A549 treated with AZD2906 at 1 μM for 4 hours (cell line): ENCODE results near the gene SPESP1. TPM values are rescaled to one million over a fixed set of nuclear protein-coding genes. Genes with fewer than 3 reads are reported as not detected.

Source experiments
- total RNA-seq: library from RNA; stranded (reverse); fragments of 200-300 nt; extraction: Qiagen RNA extraction; gene quantifications from 5 replicates; pipeline ENCODE4 v1.2.3, GENCODE V29; 2022

SPESP1 gene
- total RNA-seq = not detected in 5 replicates

GRCh38 chr15:68930268-68931022, at the start of gene SPESP1:
Gene SPESP1 (plus strand): TSS chr15:68930525. CDS start chr15:68930654, 129 bp downstream.

Other genes starting within 250 kb of the SPESP1 start
- gene ANP32A, start 109.6 kb upstream of the SPESP1 start, total RNA-seq = 242 to 299 TPM (median 263 TPM) in 5 replicates
- gene NOX5, start 84.2 kb downstream of the SPESP1 start, total RNA-seq = 0.17 to 0.35 TPM (median 0.23 TPM) in 5 replicates
- 14.2 to 17.0 TPM (median 14.5 TPM) in 5 replicates for gene GLCE, start 230.1 kb downstream of the SPESP1 start, total RNA-seq